PFSK-1 (cell line): ENCODE data around the gene CDH1.

ENCODE experiments used
- POLR2AphosphoS5 ChIP-seq: IDR thresholded peaks from 2 replicates; pipeline ENCODE4 v1.6.1; 2012; ENCODE audit warnings: low read depth, mild to moderate bottlenecking, control low read depth, low read length, moderate library complexity
- SIN3A ChIP-seq: IDR thresholded peaks from 2 replicates; pipeline ENCODE4 v1.6.1; 2012; ENCODE audit warnings: mild to moderate bottlenecking, low read length, moderate library complexity, borderline replicate concordance; ENCODE audit not compliant: insufficient read depth
- TAF1 ChIP-seq: IDR thresholded peaks from 2 replicates; pipeline ENCODE4 v1.6.1; 2012; ENCODE audit warnings: low read length, control low read depth, borderline replicate concordance; ENCODE audit not compliant: insufficient read depth

GRCh38 chr16:68806981-68807380, 69.9 kb downstream of the CDH1 start:
- TF ChIP-seq POLR2AphosphoS5, result no peak
- TF ChIP-seq SIN3A, result no peak
- TF ChIP-seq TAF1, result no peak
